Measurements from ENCODE around the gene WDR46. TPM values are rescaled to one million over a fixed set of nuclear protein-coding genes. Genes with fewer than 3 reads are reported as not detected.

WDR46 gene
- total and polyA plus RNA-seq, 12 donors, result 11.0 to 40.6 (median 17.8) TPM

- Histone ChIP-seq H3K36me3 (peaks cover 0 to 100% (median 23%) of the 10 kb centered on the region in 9 donors), H3K4me3 (no peak overlapping the region), H3K27me3 (no peaks in the 10 kb centered on the region), H3K27ac (no peak overlapping the region), H3K4me1 (peaks cover 0 to 41% (median 8%) of the 10 kb centered on the region in 9 donors), H3K9me3 (no peaks in the 10 kb centered on the region)
- no peak for TF ChIP-seq CTCF (IDR thresholded peaks at IDR 0.05)
- DNase-seq (no peak), ATAC-seq (no peak)
- intact Hi-C loops (cut with DNase I), result no loop called here
- 87 to 89% methylated on average over 4 of the region's 4 CpGs for WGBS, 2 donors
Measured at GRCh38 chr6:33306356-33306755, 17.3 kb upstream of the WDR46 start.

- H3K9me3 ChIP-seq, result no peaks in the 10 kb centered on the region
- TF ChIP-seq CTCF (IDR thresholded peaks at IDR 0.05), result no peak
- peaks cover 0 to 96% (median 16%) of the 10 kb centered on the region in 9 donors for H3K36me3 ChIP-seq
- WGBS, 2 donors, result 77 to 85% methylated on average over 8 of the region's 8 CpGs
- ATAC-seq (no peak), DNase-seq (no peak)
- H3K27me3 ChIP-seq, result no peaks in the 10 kb centered on the region
- no peak overlapping the region for H3K4me3 ChIP-seq
- peaks cover 3 to 44% (median 19%) of the 10 kb centered on the region in 9 donors for H3K4me1 ChIP-seq
- intact Hi-C loops (cut with DNase I), result no loop called here
- no peak overlapping the region for H3K27ac ChIP-seq
Measured at GRCh38 chr6:33305052-33305451, 16.0 kb upstream of the WDR46 start.

DNA sequence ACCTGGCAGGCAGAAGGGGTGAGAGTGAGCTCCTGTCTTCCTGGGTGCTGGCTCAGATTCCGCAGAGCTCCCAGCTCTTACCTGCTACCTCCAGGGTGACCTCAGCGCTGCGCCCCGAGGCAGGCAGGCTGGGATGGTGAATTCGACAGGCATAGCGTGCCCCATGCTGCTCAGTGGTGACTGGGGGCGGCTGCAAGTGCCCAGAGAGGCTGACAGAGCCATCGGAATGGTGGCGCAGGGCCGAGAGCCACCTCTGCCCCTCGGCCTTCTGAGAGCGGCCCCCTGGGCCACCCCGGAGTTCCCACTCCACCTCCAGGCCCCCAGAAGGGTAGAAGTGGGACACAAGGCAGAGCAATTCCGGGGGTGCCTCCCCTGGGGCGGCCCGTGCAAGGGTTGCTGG is 15.2 kb upstream of the WDR46 start:
- no peaks in the 10 kb centered on the region for H3K27me3 ChIP-seq
- peaks cover 3 to 46% (median 22%) of the 10 kb centered on the region in 9 donors for H3K4me1 ChIP-seq
- 88 to 89% methylated on average over 16 of the region's 16 CpGs for WGBS, 2 donors
- H3K27ac ChIP-seq, result no peak overlapping the region
- ATAC-seq (no peak), DNase-seq (no peak)
- no peak overlapping the region for H3K4me3 ChIP-seq
- no peaks in the 10 kb centered on the region for H3K9me3 ChIP-seq
- peaks cover 0 to 88% (median 16%) of the 10 kb centered on the region in 9 donors for H3K36me3 ChIP-seq
- TF ChIP-seq CTCF (IDR thresholded peaks at IDR 0.05), result no peak
- intact Hi-C loops (cut with DNase I), result no loop called here

DNA sequence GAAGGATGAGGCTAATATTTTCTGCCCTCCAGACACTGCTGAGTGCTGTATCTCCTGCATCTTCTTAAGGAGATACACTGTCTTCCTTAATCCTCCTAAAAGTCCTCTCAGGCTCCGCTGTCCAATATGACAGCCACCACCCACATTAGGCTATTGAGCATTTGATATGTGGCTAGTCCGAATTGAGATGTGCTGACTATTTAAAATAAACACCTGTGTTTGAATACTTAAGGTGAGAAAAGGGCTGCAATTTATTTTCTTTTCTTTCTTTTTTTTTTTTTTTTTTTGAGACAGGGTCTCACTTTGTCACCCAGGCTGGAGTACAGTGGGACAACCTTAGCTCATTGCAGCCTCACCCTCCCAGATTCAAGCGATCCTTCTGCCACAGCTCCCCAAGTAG is 12.8 kb upstream of the WDR46 start:
- Histone ChIP-seq H3K4me1 (peaks cover 11 to 58% (median 36%) of the 10 kb centered on the region in 9 donors), H3K4me3 (no peak overlapping the region), H3K36me3 (peaks cover 0 to 67% (median 16%) of the 10 kb centered on the region in 9 donors), H3K9me3 (no peaks in the 10 kb centered on the region), H3K27ac (no peak overlapping the region), H3K27me3 (no peaks in the 10 kb centered on the region)
- 92 to 94% methylated on average over 3 of the region's 3 CpGs for WGBS, 2 donors
- intact Hi-C loops (cut with DNase I), result no loop called here
- ATAC-seq, result no peak
- no peak for DNase-seq
- no peak for TF ChIP-seq CTCF (IDR thresholded peaks at IDR 0.05)
